MV-4-11 (cell line): ENCODE measurements around the gene MYT1.

Experiments used
- DNase-seq: peaks from one replicate; lab custom pipeline; 2025; lab: John Stamatoyannopoulos, UW

MYT1 gene

DNA sequence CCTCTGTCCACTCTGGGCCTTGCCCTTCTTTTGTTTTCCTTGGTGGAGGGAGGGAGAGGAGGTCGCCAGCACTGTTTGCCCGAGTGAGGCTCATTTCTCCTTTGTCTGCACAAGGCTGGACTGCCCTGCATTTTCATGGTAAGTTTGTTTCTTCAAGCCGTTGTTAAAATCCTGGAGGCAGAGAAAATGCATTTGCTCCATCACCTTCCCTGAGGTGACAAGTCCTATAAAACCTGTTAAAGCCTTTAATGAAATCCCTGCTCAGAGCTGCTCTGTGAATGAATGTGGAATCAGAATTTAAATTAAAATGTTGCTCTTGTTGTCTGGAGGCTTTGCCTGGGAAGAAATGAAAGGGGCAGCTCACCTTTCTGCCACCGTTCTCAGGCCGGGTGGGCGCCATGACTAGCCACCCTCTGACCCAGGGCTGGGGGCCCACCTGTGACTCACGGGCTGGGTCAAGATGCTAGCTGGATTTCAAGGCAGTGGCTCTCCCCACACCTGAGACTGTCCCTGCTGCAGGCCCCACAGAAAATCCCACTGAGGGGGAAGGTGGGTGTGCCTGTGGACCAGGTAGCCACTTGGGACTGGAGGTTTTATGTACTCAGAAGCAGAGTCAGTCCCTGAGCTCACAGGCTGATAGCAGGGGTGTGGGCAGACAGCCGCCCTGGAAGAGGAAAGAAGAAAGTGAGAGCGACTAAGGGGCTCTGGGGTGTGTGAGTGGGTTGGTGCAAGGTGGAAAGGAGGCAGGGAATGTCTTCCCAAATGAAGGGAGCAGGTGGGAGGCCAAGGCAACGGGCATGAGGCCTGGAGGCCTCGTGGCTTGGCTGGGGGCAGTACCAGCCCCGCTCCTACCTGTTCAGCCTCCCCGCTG lies 24.0 kb upstream of the MYT1 start:
- no peak for DNase-seq

DNA sequence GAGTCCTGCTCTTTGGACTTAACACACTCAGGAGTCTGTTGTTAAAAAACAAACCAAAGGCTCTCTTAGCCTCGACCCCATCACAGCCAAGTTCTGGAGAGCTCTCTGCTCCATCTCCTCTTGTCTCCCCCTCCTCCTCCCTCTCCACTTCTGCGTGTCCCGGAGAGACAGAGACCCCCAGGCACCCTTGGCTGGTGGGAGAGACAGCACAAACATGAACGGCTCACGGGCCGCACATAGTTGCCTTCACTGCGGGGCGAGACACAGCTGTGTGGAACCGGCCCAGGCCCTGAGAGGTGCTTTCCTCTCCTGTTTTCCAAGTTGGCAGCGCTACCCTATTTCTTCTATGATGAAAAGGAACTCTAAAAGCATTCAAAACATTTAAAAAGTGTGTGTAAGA lies 23.3 kb upstream of the MYT1 start:
- DNase-seq: no peak

DNA sequence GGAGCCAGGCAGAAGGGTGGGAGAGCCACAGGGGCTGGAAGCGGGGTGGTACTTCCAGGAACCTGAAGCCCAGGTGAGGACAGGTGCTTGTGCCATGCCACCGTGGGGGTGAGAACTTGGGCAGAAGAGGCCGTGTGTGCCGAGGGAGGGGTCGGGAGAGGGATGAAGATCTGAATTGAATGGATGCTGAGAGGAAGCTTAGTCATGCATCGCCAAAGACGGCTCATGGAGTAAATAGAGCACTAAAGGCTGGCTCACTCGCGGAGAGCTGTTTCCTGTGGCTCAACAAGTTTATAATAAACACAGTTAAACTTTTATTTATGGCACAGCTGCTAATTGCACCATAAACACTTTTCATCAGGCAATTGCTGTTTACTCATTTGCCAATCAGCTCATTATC lies 21.7 kb upstream of the MYT1 start:
- DNase-seq: no peak

DNA sequence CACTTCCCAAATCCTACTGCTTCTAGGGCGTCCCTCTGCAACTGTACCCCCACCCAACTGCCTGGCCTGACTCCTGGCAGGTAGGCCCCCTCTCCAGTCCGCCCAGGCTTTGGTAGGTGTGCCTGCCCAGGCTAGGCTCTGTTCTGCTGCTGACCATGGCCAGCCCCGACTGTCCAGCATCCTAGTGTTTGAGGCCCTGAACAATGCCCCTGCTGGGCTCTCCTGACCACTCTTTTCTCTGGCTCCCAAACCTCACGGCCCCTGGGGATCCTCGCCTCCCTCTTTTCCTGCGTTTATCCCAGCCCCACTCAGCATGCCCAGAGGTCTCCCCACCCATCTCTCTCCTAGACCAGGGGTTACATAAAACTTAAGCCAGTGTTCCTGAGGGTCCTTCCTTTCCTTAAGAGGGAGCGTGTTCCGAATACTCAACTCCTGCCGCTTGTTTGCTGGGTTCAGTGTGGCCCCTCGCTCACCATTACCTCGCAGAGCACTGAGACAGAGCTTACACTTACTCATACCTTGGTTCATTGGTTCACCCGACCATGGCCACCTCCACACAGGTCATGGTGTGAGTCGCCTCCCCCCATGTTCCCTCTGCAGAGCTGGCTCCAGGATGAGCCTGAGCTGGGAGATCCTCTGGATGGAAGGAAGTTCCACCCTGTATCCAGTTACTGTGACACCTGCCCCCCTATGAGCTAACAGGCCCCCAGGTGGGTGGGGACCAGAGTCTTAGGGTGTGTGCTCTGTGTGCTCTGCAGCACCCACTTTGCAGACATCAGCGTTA lies 21.0 kb upstream of the MYT1 start:
- no peak for DNase-seq

DNA sequence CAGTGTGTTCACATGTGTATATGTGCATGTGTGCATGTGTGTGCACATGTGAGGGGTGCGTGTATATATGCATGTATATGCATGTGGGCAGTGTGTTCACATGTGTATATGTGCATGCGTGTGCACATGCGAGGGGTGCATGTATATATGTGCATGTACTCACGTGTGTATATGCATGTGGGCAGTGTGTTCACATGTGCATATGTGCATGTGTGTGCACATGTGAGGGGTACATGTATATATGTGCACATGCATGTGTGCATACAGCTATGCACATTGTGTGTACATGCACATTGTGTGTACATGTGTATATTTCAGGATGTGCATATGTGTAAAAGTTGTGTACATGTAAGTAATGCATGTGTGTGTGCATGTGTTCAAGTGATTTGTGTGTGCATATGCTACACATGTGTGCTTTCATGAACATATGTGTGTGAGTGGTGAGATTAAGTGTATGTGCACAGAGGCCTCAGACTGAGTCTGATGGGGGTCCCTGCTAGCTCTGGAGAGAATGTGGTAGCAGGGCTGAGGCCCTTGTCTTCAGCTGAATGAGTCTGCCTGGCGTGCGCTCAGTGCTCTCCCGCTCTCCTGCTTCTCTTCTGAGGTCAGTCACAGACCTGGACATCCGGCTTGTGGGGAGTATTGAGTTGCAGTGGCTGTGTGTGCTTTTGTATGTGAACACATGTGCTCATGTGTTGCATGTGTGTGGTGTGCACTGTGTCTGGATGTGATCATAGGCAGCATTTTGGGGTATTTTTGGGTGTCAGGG lies 19.9 kb upstream of the MYT1 start:
- no peak for DNase-seq

DNA sequence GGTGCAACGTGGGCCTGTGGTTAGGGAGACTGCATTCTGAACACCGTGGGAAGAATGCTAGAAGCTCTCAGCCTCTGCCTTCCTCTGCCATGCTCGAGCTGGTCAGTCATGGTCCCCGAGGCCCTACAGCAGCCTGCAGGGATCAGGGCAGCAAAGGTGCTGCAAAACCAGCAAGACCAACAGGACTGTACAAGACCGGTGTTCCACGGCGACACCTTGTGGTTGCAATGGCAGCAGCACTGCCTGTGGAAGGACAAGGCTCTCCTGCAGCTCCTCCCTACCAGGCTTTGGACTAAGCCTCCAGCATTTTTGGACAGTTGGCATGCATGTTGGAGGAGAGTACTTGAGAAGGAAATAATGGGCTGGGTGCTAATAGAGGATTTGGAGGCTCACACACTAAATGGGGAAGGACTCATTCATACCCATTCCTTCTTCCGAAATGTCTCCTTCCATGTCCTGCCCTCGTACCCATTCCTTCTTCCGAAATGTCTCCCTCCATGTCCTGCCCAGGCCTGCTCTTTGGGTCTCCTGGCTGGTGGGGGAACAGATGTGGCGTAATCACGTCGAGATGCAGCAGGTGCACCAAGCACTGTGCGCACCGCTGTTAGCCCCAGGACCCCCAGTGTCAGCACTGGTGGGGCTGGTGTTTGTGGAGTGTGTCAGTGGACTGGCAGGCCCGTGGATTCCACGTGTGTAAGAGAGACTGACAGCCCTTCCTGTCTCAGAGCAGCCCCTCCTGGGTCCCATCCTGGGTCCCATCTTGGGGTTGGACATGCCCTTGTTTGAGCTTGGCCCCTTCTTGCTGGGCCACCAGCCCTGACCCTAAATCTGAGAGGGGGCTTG lies 18.6 kb upstream of the MYT1 start:
- no peak for DNase-seq

DNA sequence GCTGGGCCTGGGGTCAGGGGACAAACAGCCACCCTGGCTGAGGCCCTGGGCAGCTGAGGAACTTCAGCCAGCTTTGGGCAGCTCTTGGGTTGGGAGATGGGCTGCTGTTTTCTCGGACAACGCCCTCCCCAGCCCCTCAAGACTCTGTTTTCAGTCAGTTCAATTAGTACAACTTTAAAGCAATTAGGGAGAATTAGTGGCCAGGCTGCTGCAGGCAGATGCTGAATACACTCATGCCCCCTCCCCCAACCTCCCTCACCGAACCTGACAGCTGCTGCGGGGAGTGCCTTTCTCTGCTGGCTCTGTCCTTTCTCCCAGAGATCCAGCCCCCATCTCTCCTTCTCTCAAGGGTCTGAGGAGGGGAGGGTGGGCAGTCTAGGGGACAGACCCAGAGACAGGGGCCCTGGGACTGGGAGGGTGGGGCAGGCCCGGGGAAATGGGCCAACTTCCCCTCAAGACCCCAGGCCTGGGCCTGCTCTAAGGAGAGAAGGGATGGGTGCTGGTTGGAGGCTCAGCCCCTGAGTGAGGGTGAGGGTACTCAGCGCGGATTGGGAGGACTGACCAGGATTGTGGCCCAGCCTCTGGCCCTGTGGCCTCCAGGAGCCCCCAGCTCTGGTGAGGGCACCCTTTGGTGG lies 17.8 kb upstream of the MYT1 start:
- no peak for DNase-seq

DNA sequence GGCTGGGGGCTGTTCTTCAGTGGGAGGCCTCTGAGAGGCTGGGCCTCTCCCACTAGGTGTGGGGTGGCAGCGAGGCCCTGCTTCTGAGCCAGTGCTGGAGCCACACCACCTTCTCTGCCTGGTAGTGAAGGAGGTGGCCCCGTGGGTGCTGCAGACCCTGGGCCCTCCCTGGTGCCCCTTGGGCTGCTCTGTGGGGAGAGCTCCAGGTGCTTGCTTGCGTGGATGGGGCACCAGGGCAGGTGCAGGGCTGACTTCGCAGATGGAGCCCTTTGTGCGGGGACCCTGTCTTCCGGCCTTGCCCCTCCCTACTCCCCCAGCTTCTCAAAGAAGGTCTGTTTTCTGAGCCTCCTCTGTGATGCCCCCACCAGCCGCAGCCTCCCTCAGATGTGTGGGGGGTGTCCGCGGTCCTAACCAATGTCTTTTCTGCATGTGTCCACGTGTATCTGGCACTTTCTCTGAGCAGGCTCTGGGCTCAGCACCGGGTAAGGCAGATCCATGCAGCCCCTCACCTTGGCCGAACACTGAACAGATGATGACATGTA lies 17.2 kb upstream of the MYT1 start:
- DNase-seq: no peak

DNA sequence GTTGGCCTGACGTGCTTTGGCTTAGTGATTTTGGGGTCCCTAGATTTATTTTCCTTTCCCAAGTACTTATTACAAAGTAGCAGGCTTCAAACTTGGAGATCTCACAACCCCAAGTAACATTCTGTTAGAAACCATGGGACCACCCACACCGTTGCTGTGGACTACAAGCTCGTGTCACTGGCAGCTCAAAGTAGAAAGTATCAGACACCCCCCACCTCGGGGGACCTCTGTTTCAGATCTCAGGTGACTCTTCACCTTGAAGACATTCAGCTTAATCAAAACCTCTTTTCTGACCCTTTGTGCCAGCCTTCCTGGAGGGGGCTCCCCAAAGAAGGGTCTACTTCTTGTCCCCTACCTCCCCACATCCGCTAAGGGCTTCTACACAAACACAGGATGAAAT lies 15.7 kb upstream of the MYT1 start:
- no peak for DNase-seq

DNA sequence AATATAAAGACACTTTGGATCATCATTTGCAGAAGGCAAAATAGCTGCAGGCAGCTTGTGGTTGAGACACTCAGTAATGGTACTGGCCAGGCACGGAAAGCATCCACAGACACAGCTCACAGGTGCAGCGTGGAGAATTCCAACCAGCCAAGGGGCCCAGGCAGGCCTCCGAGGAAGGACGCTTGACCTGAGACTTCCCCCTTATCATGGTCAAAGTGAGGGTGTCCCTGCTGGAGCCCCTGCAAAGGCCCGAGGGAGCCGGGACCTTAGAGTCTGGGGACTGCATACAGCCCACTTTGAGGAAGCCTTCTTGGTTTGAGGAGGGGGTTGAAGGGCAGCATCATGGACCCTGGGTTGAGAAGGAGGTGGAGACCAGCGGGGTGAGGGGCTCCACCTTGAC lies 15.1 kb upstream of the MYT1 start:
- no peak for DNase-seq

DNA sequence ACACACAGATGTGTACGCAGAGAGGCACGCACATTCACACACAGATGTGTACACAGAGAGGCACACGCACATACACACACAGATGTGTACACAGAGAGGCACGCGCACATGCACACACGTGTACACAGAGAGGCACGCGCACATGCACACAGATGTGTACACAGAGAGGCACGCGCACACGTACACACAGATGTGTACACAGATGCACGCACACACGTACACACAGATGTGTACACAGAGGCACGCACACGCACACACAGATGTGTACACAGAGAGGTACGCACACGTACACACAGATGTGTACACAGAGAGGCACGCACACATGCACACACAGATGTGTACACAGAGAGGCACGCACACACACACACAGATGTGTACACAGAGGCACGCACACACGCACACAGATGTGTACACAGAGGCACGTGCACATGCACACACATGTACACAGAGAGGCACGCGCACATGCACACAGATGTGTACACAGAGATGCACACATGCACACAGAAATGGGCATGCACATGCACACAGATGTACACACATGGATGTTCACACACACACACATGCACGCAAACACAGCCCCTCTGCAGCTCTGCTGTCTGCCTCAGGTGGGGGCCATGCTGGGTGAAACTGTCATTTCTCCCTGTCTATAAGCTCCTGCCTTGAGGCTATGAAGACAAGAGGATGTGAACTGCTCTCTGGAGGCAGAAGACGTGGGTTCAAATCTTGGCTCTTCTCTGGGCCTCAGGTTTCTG lies 14.3 kb upstream of the MYT1 start:
- no peak for DNase-seq

DNA sequence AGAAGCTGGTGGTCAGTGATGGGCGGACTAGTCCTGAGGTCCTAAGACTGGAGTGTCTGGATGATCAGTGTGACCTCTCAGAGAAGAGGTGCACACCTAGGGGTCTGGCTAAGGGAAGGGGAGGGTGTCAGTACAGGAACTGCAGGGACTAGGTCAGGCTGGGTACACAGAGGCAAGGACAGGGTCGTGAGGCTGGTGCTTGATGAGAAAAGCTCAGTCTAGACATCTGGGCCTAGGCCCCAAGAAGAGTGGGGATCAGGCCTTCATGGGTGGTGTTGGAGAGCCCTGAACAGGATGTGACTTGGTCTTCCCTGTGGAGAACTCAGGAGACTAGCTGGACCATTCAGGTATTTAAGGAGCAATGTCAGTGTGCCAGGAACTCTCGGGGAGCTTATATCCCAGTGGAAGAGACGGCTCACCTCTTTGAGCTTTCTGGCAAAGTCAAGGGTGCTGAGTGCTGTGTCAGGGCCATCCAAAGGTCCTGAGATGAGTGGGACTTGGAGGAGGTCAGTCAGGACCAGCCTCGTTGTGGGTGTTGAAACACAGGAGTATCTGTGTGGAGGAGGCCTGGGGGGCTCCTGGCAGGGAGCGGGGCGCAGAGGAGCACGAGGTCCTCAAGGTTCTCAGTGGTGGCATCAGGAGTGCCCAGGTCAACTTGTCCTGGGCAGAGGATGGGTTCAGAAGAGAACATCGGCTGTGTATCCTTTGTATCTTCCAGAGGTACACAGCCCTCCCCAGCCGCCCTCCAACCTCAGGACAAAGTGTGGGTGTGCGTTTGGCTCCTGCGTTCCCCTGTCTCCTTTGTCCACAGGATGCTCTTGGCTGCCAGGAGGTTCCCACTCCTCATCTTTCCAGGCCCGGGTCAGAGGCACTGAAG lies 13.3 kb upstream of the MYT1 start:
- no peak for DNase-seq

DNA sequence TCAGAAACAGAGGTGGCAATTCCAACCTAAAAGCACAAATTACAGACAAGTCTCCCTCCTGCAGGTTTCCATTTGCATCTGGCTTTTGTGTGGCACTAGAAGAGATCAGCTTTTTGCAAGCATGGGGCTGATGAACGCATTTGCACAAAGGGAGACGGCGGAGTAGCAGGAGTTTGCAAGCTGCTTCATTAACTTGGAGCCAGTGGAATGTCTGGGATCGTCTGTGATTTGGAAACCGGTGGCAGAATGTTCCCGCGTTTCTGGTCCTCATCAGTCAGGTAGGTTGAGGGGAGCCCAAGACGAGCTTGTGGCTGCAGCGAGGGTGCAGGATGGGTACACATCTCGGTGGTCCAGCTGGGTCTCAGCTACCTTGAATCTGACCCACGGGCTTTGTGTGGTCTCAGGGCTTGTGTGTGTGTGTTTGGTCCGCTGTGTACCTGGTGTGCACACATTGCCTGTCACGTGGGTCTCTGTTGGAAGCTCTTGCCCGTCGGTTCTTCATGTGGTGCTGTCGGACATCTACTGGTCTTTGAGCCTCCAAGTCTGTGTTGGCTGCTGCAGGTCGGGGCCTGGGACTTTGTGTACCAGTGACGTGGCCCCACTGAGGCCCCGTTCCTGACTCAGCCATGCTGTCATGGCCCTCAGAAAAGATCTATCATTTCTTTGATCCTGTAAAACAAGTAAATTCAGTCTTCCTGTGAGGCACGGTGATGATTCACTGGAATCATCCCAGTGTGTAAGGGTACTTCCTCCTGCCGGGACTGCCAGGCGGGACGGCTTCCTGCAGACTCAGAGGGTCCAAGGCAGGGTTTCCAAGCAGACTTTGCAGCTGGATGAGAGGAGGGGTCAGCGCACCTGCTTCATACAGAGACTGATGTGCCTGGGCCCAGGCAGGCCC lies 12.4 kb upstream of the MYT1 start:
- no peak for DNase-seq

DNA sequence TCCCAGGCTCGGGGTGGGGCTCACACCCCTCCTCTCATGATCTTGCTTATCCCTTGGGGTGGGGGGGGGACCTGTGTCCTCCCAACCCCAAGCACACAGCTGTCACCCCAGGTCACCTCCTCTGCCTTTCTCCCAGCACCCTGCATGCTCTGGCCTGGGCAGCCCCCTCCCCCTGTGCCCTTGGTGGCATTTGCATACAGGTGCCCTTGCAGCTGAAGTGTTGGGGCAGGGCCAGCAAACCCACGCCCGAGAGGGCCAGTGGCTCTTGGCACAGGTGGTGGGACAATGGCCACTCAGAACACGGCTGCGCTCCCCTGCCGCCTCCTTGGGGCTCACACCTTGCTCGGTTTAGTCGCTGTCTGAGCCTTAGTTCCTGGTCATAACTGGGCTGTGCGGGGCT lies 11.3 kb upstream of the MYT1 start:
- no peak for DNase-seq

DNA sequence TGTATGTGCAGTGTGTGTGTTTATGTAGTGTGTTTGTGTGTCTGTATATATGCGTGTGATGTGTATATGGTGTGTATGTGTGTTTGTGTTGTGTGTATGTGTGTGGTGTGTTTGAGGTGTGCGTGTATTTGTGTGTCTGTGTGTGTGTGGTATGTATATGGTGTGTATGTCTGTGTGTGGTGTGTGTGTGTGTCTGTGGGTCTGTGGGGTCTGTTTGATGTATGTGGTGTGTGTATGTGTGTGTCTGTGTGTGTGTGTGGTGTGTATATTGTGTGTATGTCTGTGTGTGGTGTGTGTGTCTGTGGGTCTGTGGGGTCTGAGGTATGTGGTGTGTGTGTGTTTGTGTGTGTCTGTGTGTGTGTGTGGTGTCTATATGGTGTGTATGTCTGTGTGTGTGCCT lies 10.8 kb upstream of the MYT1 start:
- no peak for DNase-seq

DNA sequence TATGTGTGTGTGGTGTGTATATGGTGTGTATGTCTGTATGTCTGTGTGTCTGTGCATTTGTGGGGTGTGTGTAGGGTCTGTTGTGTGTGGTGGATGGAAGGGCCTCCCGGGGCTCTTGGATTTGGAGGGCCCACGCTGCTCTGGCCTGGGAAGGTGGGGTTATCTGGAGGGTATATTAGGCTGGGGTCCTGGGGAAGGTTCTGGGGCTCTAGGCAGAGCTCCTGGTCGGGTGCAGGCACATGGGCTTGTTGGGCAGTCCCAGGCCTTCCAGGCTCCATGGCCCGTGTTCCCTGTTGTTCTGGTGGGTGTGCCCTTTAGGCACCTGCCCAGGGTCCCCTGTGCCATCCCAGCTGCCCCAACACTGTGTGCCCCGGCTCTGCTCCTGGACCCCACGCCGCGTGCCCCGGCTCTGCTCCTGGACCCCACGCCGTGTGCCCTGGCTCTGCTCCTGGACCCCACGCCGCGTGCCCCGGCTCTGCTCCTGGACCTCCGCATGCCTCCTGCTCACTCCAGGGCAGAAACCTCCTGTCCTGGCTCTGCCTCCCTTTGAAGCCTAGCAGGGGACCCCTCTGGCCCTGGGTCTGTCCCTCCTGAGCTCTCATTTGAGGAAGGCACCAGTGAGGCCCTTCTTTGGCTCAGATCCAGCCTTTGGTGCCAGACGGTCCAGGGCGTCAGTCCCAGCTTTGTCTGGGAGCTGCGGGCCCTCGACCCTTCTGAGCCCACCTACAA lies 10.2 kb upstream of the MYT1 start:
- DNase-seq: no peak

DNA sequence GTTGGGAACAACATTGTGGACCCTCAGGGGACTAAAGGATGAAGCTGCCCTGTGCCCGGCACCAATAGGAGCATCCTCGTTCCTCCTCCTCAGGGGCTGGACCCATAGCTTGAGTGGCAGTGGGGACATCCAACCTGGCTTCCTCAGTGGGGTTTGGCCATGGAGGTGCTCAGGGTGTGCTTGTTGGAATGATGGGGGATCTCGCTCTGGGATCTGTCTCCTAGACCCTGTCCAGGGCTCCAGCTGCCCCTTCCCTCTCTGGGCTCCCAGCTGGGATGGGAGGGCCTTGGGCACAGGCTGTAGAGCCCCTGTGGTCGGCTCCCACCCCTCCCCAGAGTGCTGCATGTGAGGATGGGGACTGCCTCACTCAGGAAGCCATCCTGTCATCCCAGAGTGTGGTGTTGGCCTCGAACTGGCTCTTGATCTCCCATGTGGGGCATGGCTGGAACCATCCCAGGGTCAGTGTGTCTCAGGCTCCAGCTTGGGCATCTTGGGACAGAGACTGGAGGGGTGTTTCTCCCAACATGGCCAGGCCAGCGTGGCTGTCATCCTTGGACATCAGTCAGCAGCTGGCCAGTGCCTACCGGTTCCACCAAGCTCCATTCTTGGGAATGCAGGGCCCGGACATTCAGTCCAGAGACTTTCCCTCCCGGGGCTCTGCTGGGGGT lies 9.5 kb upstream of the MYT1 start:
- DNase-seq: no peak
